Lower leg skin (tissue), 3 donors: ENCODE measurements around the gene NR4A1.

Experiments used
- CTCF ChIP-seq, 3 donors: fragments of 450-650 bp; IDR thresholded peaks; one replicate each; pipeline ENCODE4 v1.5.1; 2016; ENCODE audit warnings: antibody characterized with exemption in 3 of 3, mild to moderate bottlenecking in 3 of 3, moderate library complexity in 2 of 3
- POLR2A ChIP-seq, 2 donors: fragments of 450-650 bp; IDR thresholded peaks; one replicate each; pipeline ENCODE4 v1.6.1; 2016 to 2017; ENCODE audit warnings: antibody characterized with exemption in 2 of 2, mild to moderate bottlenecking in 1 of 2, moderate library complexity in 1 of 2

DNA sequence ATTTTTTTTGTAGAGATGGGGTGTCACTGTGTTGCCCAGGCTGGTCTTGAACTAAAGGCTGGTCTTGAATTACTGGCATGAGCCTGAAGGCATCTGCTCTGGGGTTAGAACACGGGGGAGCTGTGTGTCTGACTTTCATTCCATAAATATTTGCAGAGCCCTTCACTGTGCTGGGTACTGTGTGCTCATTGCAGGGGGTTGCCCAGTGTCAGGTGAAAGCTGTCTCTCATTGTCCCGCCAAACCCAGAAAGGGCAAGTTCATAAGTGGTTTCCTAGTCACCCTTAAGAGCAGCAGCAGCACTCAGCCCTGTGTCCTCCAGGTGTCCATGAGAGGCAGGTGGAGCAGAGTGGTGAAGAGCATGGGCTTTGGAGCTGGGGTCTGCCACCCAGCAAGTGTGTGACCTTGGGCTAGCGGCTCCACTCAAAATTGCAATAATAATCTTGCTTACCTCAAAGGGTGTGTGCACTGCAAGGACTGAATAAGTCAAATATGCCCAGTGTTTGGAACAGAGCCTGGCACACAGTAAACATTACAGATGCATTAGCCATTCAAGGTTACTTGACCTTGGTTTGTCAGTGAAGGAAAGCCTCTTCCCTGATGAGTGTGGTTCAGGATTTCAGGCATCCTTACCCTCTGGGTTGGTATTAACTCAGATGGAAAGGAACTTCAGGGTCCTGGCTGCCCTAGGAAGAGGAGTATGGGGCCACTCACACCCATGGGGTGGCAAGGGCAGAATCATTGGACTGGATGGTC, 23.9 kb downstream of the NR4A1 start:
- no peak for TF ChIP-seq CTCF (IDR thresholded peaks at IDR 0.05)
- TF ChIP-seq POLR2A (IDR thresholded peaks at IDR 0.05), result no peak
